ENCODE data around the gene GALNT16. TPM values are rescaled to one million over a fixed set of nuclear protein-coding genes. Genes with fewer than 3 reads are reported as not detected.
"Not testable (repeated sequence)": the region's sequence is repeated elsewhere in the genome, so short reads cannot be mapped to it uniquely, and the experiment has no call there.

The GALNT16 gene
- total RNA-seq, 2 experiments from 2014 or later = 0.08 to 0.19 TPM

DNA sequence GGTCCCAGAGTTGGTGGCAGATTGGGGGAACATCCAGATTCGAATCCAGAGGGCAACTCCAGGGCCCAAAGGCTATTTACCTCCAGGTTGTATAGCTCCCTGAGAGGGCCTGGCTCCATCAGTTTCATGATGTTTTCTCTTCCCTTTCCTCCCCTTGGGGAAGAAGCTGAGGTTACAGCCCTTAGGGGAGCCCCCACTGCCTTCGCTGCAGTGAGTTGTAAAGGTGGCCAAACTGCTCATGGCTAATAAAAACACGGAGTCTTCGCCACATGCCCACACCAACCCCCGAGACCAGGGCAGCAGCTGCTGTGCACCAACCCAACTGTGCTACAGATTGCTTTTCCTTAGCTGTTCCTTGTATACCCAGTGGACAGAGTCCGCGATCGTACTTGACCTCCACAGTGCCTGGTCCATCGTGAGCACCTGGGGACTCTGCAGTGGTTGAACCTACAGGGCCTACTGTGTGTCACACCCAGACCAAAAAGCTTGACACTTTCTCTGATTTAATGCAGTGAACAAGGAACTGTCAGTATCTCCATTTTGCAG, 20.9 kb downstream of the GALNT16 start:
- POLR2A ChIA-PET = no interaction called here
- CTCF ChIA-PET = interaction anchor here (0.8 kb wide), 1 partner anchor 304 kb away, joined by 3 read pairs; no protein-coding TSS in a partner anchor

DNA sequence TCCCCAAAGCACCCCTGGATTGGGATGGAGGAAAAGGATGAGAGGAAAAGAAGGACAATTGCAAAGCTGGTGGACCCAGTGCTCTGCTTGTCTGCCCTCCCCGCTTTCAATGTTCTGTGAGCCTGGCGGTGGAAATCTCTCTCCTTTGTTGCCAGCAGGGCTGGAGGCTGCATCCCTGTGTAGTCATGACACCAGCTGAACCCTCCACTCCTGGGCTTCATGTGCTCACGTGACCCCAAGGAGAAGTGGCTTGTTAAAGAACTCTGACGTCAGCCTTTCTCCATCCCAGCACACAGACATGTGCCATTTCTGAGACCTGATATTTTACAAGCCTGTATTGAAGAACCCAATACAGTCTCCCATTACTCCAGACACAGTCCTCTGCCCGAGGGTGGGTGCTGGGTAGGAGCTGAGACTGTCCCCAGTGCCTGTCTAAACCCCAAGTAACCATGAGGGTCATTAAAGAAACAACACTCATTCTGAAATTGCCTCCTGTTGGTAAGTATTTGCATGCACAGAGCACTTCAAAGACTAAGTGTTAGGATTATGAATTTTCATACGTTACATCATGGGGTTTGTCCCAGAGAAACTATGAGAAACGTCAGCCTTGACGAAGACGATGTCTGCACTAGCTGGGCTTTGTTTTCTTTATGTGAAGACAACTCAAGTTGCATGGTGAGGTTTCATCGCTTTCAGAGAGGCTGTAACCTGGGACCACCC, 21.7 kb downstream of the GALNT16 start:
- CTCF ChIA-PET = interaction anchor here (0.8 kb wide), 1 partner anchor 303 kb away, joined by 3 read pairs; no protein-coding TSS in a partner anchor
- POLR2A ChIA-PET = no interaction called here

DNA sequence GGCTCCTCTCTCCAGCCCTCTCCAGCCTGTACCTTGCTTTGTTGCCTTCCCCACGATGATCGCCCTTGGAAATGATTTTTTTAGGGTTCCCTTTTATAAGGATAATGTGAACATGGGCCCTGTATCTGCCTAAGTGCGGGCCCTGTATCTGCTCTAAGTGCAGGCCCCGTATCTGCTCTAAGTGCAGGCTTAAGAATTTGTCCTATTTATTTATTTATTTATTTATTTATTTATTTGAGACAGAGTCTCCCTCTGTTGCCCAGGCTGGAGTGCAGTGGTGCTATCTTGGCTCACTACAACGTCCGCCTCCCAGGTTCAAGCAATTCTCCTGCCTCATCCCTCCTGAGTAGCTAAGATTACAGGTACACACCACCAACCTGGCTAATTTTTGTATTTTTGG, 22.5 kb downstream of the GALNT16 start:
- ChIA-PET POLR2A (no interaction called here), CTCF (no interaction called here)

DNA sequence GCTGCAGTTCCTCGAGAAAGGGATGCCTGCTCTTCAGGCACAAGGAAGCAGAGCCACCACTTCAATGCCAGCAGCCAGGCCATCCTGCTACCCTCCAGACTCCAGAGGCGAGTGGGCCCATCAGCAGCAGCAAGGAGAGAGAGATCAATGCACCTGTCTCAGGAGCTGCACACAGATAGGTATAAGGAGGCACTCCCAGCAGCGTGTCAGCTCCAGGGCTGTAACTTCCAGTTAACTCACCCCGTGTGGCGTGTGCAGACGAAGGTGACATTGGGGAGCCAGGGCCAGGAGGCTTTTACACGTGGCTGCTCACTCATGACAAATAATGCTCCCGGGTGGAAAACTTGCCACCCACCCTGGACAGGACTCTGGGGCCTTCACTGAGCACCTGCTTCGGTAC, 24.2 kb downstream of the GALNT16 start:
- ChIA-PET POLR2A (no interaction called here), CTCF (no interaction called here)

DNA sequence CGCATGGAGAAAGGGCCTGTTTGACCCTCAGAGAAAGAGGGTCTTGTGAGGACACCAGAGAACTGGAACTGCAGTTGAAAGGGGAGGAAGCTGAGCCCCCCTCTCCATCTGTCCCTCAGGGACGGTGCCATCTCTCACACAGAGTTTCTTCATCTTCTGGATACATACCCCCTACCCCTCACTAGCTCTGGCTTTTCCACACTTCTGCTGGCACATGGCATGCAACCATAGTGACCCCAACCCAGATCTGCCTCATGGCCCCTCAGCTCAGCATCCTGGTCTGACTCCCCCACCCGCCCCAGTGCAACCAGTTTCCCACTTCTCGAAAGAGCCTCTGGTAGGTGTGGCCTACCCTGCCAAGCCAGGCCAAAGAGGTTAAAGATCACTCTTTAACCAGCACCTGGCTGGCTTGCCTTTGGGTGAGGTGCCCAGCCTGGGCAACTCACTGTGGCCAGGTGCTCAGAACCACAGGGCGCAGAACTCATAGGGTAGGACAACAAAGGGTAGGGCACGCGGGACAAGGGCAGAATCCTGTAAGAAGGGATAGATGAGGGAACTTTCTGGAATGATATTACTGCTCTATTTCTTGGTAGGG, 25.8 kb downstream of the GALNT16 start:
- POLR2A ChIA-PET = no interaction called here
- CTCF ChIA-PET = no interaction called here

DNA sequence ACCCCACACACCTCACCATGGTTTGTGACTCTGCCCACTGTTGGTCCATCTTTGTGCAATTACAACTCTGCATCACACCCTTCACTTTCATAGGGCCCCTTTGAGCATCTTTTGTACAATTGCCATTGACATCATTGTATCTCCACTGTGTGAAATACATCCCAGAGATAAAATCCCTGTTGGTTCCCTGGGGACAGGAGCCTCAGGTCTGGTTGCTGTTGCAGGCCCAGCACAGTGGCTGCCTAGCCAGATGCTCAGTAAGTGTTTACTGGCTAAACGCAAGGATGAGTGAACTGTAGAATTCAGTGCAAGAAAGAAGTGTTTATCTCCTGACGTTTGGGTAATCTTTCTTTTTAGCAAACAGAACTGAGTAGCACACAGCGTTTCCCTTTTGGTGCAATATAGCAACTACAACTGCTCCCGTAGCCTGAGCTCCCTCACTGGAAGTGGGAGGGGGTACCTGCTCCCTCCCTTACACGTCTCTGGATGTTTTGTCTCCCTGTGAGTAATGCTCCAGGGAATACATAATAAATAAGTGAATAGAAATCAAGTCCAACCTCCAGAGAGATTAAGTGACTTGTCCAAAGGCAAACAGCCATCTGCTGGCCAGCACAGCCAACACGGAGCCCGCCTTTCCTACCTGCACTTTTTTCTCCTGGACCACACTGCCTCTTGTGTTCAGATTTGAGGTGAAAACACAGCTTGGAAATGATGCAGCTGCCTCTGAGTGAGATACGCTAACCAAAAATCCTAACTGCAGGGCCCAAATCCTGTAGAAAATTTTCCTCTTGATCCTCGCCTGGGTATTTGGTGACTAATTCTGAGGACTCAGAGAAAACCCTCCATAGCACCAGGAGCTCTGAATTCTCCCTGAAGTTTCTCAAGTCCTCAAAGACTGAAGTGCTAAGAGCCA, 27.4 kb downstream of the GALNT16 start:
- ChIA-PET POLR2A (no interaction called here), CTCF (no interaction called here)

DNA sequence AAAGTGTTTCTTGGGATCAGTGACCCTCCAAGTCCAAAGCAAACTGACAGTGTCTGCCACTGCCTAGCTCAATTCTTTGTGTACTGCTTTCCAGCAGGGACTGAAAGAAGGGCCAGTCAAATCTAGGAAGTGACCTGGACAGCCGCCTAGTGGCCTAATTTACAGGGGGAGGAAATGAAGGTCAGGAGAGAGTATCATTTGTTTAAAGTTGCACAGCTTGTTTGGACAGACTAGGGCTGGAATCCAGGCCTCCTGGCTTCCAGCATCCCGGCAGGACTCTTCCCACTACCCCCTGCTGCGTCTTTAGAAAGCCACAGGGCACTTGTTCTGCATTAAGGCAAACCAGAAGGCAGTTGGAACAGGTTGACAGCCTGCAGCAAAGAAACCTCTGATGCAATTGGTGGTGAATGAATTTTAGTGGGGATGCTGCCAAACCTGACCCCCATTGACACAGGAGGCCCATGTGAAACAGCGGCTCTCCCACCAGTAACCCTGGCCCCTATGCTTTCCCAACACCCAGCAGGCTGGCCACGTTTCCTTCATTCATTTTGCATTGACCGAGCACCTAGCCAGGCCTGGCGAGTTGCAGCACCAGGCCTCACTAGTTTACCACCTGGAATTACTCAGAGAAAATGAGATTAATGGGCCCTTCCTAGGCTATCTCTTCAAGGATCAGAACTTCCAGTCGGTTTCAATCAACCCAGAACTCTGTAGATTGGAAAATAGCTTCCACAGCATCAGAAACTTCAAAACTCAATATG, 28.2 kb downstream of the GALNT16 start:
- ChIA-PET CTCF (interaction anchor here (0.5 kb wide), 1 partner anchor 84 kb away, joined by 5 read pairs; no protein-coding TSS in a partner anchor), POLR2A (no interaction called here)

DNA sequence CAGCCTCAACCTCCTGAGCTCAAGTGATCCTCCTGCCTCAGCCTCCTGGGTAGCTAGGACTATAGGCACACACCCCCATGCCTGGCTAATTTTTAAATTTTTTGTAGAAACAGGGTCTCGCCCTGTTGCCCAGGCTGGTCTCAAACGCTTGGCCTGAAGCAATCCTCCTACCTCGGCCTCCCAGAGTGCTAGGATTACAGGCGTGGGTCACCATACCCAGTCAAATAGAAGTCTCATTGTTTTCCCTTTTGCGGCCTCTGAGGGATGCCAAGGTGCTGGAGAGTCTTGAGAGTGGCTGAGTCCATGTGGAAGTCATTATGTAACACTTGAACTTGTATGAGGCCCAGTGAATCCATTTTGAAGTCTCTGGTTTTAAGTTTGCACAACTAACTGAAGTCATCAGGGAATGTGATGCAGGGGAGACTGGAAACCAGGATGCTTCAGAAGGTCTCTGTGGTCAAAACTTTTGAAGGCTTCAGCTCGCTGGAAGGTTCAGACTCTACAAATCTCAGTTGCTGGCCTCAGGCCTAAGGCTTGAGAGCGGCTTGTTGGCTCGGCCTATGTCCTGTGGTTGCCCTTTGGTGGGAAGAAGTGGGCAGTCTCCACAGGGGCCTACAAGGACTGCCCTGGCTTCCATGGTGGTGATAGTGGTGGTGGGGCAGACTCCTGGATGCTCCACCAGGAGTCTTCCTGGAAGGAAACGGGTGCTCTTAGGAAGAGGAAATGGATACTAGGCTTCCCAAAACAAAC, 29.2 kb downstream of the GALNT16 start:
- ChIA-PET POLR2A (no interaction called here), CTCF (no interaction called here)

DNA sequence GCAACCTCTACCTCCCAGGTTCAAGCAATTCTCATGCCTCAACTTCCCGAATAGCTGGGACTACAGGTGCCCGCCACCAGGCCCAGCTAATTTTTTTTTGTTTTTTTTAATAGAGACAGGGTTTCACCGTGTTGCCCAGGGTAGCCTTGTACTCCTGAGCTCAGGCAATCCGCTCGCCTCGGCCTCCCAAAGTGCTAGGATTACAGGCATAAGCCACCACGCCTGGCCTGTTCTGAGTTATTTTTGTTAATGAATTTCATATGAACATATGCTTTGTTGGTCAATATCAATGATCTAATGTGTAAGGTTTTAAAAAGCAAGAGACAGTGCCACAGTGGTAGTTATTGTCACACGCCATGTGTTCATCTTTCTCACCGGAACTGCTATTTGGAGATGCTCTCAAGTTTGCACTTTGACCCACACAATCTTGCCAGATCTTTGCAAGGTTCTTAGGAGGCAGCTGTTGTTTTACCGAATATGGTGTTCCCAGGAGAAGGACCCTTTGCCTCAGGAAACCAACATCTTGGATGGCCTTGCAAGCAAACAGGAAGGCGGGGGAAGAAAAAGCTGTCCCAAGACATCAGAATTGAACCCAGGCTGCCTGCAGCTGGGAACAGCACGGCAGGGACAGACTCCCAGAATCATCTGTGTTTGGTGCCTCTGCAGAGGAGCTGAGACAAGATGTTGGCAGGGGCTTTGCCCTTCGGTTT, 30.0 kb downstream of the GALNT16 start:
- POLR2A ChIA-PET = no interaction called here
- CTCF ChIA-PET = no interaction called here

DNA sequence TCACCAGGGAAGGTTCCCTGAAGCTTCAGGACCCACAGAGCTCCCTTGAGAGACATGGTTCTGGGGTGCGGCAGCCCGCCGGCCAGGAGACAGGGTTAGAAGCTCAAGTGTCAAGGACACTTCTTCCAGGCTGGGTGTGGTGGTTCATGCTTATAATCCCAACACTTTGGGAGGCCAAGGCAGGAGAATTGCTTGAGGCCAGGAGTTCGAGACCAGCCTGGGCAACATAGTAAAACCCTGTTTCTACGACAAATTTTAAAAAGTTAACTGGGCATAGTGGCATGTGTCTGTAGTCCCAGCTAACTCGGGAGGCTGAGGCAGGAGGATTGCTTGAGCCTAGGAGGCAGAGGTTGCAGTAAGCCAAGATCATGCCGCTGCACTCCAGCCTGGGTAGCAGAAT, 30.9 kb downstream of the GALNT16 start:
- POLR2A ChIA-PET, CTCF ChIA-PET: not testable (repeated sequence)

DNA sequence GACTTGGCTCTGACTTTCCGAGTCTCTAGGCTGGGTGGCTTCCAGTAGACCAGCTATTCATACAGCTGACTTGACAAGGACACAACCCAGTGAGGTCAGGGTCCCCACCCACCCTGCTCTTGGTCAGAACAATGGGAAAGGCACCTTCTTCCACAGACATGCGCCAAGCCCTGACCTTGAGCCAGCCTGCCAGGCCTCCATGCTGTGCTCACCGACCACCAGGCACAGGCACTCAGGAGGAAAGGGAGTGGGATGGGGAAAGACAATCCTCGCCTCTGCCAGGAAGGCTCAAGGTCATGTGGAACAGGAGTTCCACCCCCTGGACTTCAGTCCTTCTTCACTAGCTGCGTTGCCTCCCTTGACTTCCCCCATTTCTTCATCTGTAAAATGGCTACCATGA, 31.4 kb downstream of the GALNT16 start:
- CTCF ChIA-PET = no interaction called here

DNA sequence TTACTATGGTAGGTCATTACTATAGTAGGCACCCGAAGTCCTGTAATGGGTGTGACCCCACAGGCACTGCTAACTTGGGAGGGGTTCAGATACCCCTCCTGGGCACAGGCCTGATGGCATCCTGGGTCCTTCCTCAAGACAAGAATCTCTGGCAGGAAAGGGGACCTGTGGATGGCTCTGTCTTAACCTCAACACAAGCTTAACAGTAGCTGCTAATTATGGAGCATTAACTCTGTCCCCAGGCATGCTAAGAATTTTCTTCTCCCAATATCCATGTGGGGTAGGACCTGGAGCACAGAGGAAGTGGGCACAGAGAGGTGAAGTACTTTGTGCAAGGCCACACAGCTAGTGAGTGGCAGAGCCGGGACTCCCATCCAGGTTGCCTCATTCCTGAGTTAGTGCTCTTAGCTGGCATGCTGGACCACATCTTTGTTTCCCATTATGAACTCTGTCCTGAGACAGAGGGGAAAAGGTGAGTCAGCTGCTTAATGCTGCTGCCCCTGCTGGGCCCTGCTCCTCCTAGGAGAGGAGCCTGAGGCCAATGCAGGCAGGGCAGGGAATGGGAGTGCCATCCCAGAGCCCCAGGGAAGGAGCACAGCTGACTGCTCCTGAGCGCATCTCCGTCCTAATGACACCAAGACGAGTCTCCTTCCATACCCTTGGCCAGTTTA, 32.1 kb downstream of the GALNT16 start:
- POLR2A ChIA-PET = no interaction called here
- CTCF ChIA-PET = no interaction called here

More for the DNA sequence above, 31.4 kb downstream of the GALNT16 start:
- POLR2A ChIA-PET = no interaction called here

DNA sequence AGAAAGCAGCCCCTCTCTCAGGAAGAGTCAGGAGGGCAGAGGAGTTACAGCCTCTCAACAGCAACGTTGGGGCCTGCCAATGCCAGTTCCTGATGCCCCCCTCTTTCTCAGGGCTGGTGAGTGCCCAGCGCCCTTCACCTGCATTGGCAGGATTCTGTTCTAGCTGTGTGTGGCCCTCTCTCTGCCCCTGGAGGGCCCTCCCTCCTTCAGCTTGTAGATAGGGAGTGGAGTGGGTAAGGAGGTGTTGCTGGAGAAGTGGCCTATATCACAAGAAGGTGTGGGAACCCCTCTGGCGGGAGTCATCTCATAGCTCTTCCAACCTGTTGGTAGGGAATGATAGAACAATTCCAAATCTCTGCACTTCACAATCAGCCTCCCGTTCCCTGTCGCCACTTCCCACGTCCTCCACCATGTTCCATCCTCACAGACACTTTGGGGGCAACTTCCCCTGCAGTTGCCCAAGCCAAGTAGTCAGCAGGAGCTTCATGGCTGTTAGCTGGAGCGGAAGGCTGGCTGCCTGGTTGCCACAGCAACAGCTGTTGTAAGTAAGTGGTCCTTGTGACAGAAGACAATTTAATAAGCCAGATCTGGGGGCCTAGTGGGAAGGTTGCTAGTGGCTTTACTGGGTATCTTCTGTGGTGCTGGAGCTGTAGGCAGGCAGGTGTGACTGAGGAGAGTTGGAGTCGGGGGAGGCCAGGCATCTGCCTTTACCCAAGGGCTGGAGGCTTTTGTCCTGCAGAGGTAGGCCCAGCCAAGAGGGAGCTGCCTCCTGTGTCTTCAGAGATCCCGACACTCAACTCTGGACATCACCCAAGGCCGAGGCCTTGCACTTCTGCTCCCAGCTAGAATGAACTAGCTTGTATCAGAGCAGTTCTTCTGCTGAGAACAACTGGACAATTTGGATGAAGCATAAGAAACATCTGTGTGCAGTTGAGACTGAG, 38.4 kb downstream of the GALNT16 start:
- ChIA-PET POLR2A (no interaction called here), CTCF (no interaction called here)

DNA sequence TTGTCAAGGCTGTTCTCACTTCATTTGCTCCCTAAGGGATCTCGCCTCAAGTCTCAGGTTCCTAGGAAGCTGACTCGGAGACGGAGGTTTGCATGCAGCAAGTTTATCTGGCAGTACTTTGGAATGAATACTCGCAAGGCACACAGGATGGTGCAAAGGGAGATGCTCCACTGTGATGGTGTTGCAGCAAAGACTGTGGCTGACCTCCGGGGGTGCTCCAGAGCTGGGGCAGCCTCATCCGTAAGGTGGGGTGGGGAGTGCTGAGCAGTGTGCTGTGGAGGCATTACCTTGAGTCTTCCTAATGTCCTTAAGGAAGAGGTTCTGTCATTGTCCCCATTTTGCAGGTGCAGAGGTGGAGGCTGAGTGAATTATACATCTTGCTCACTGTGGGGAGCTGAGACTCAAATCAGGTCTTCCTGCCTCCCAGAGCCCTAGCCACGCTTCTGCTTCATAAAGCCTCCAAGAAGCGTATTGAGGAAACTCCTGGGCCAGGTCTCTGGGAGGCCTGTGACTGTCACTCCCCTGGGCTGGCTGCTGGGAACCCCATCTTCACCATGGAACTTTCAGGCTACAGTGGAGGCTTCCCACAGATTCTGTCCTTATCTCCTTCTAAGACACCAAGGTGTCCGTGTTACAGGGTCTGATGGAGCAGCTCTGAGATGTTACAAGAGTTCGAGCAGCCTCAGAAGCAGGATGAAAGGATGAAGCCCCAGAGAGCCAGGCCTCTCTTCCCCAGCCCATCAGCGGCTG, 39.5 kb downstream of the GALNT16 start:
- ChIA-PET POLR2A (no interaction called here), CTCF (no interaction called here)

DNA sequence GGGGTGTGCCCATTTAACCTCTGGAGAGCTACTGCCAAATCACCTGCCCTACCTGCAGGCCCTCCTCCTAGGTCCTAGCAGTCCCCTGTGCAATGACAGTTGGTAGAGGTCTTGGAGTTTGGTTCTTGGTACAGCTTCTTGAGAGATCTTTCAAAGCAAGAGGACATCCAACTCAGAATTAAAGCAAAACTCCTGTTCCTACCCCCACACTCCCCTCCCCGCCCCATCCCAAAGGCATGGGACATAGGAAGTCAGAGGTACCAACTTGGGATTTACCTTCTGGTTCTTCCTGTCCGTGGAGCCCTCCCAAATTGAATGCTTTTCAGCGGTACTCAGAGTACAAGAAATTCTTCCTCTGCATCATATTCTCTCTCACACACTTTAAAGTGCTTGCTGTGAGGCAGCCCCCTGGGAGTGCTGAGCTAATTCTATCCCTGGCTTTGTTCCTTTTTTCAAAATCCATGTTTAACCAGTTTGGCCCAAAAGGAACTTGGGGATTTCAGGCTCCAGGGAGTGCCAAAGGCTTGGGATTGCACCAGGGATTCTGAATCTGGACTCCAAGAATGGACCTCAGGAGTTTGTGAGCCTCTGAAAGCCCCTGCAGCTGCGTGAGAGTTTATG, 40.8 kb downstream of the GALNT16 start:
- ChIA-PET CTCF (no interaction called here), POLR2A (no interaction called here)

DNA sequence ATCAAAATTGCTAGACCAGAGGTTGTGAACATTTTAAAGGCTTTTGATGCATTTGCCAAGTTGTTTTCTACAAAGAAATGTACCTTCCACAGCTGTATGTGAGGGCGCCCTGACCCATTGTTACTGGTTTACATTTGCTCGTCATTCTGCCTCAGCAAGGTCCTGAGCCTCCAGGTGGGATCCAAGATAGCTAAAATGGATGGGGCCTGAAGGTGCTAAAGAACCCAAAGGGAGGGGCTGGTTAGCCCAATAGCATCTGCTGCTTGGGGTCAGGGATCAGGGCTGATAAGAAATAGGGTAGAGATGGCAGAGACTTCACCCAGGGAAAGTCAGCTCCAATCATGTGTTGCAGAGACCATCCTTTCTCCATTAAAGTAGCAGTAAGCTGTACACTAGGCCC, 43.1 kb downstream of the GALNT16 start:
- ChIA-PET CTCF (no interaction called here), POLR2A (no interaction called here)
